HL-60 (cell line): ENCODE measurements around the gene RUNX2.

Source experiments
- CTCF ChIP-seq: IDR thresholded peaks from one replicate; pipeline ENCODE4 v1.5.1; 2011; ENCODE audit warnings: low read length, control low read depth, inconsistent platforms; ENCODE audit not compliant: insufficient read depth
- SPI1 ChIP-seq: IDR thresholded peaks from 2 replicates; pipeline ENCODE4 v1.6.1; 2012; ENCODE audit warnings: low read depth, mild to moderate bottlenecking, borderline replicate concordance

GRCh38 chr6:45496085-45496433, 167.9 kb downstream of the RUNX2 start:
- TF ChIP-seq CTCF (no peak), SPI1 (no peak)
